Left ventricle myocardium inferior (tissue), 1 donor: Measurements from ENCODE around the gene PAOX. TPM values are rescaled to one million over a fixed set of nuclear protein-coding genes. Genes with fewer than 3 reads are reported as not detected.
A peak's percentile ranks its signal among the peaks of the same experiment; 100 is the strongest.

Experiments
- DNase-seq: peaks from one replicate; pipeline ENCODE4 v3.0.0-alpha.2; 2020
- H3K27ac ChIP-seq: fragments of 200-600 bp; replicated peaks from 2 replicates; pipeline ENCODE4 v1.8.0; 2021
- H3K27me3 ChIP-seq: fragments of 200-600 bp; 2 replicates; pipeline ENCODE4 v1.8.0; 2021; ENCODE audit warnings: low read depth
- H3K36me3 ChIP-seq: fragments of 200-600 bp; 2 replicates; pipeline ENCODE4 v1.8.0; 2021
- H3K4me1 ChIP-seq: fragments of 200-600 bp; 2 replicates; pipeline ENCODE4 v1.8.0; 2021
- H3K4me3 ChIP-seq: fragments of 200-600 bp; 2 replicates; pipeline ENCODE4 v1.8.0; 2021; ENCODE audit warnings: mild to moderate bottlenecking, moderate library complexity
- H3K9me3 ChIP-seq: fragments of 200-600 bp; replicated peaks from 2 replicates; pipeline ENCODE4 v1.8.0; 2021
- intact Hi-C: fragments of 100-400 bp; cut with micrococcal nuclease; formaldehyde crosslinking; loops from one replicate; pipeline ENCODE4 v1.11.0; 2022
- total RNA-seq: library from RNA; stranded (reverse); fragmentation: NEBNext Ultra II Directional; extraction: Animal tissue kit (Norgen Biotek cat#: 25700); gene quantifications from one replicate; pipeline ENCODE4 v1.2.1, GENCODE V29; 2021
- TF ChIP-seq, protein P1 (sequence below): fragments of 200-600 bp; IDR thresholded peaks from 2 replicates; pipeline ENCODE4 v1.8.0; 2021; ENCODE audit warnings: antibody characterized with exemption, mild to moderate bottlenecking, borderline replicate concordance
- donor health status: DM: no; HTN: yes; CAD: no; lungs with severe emphysema.

The PAOX gene
- total RNA-seq, 1 donor from 2014 or later, result 2.9 TPM

DNA sequence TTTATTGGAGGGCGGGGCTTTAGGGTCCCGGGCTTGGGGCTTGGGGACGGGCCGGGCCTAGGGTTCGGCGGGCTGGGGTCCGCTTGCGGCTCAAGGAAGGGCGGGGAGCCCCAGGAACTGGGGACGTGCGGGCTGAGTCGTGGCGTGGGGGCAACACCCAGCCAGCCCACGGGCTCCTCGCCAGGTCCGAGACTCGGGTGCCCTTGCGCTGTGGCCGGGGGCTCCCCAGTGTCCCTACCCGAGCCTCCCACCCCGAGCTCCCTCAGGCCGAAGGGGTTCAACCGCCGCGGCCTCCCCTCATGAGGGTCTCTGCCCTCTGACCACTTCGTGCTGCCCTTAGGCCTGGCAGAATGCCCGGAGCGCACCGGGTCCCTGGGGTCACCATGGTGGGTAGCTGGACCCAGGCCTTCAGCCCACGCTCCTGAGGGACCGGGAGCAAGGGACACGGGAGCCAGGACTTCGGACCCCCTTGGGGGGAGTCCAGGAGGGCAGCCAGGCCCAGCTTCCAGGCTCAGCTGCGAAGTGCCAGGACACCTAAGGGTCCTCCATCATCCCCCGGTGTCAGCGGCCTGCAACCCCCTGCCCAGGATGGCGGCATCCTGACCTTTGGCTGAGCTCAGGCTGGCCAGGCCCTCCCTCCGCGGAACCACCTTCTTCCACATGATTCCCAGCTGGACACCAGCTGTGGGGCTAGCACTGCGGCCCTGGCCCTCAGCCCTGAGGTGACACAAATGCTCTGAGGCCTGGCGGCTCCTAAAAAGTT lies 20.7 kb upstream of the PAOX start:
- peak overlapping the region; percentile 76 for H3K27ac ChIP-seq
- no peak overlapping the region for H3K4me3 ChIP-seq
- peaks cover 16% of the 10 kb centered on the region for H3K36me3 ChIP-seq

DNA sequence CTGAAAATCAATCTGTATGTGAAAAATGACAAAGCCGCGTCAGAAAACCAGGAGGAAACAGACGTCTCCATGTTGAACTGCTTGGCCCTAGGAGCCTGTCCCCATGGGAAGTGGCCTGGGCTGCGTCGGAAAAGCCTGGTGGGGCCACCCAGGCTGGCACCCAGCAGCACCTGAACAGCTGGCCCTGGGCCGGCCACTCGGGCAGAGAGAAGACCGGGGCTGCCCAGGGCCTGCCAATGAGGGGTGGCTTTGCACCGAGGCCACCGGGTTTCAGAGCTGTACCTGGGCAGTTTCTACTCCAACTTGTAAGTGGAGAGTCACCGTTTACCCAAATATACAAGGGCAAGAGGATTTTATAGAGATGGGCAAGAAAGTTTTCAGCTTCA lies 20.1 kb upstream of the PAOX start:
- Histone ChIP-seq H3K27me3 (no peaks in the 10 kb centered on the region), H3K9me3 (no peaks in the 10 kb centered on the region), H3K36me3 (peaks cover 22% of the 10 kb centered on the region), H3K4me1 (peaks cover 31% of the 10 kb centered on the region), H3K4me3 (no peak overlapping the region), H3K27ac (peak overlapping the region; percentile 76)
- intact Hi-C loops, result no loop called here
- DNase-seq, result no peak
- TF ChIP-seq, protein P1, sequence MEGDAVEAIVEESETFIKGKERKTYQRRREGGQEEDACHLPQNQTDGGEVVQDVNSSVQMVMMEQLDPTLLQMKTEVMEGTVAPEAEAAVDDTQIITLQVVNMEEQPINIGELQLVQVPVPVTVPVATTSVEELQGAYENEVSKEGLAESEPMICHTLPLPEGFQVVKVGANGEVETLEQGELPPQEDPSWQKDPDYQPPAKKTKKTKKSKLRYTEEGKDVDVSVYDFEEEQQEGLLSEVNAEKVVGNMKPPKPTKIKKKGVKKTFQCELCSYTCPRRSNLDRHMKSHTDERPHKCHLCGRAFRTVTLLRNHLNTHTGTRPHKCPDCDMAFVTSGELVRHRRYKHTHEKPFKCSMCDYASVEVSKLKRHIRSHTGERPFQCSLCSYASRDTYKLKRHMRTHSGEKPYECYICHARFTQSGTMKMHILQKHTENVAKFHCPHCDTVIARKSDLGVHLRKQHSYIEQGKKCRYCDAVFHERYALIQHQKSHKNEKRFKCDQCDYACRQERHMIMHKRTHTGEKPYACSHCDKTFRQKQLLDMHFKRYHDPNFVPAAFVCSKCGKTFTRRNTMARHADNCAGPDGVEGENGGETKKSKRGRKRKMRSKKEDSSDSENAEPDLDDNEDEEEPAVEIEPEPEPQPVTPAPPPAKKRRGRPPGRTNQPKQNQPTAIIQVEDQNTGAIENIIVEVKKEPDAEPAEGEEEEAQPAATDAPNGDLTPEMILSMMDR, result no peak

More for the DNA sequence above, 20.7 kb upstream of the PAOX start:
- intact Hi-C loops, result no loop called here
- Histone ChIP-seq H3K9me3 (no peaks in the 10 kb centered on the region), H3K4me1 (peaks cover 31% of the 10 kb centered on the region), H3K27me3 (no peaks in the 10 kb centered on the region)
- peak; percentile 55 for DNase-seq
- TF ChIP-seq, protein P1, result no peak

DNA sequence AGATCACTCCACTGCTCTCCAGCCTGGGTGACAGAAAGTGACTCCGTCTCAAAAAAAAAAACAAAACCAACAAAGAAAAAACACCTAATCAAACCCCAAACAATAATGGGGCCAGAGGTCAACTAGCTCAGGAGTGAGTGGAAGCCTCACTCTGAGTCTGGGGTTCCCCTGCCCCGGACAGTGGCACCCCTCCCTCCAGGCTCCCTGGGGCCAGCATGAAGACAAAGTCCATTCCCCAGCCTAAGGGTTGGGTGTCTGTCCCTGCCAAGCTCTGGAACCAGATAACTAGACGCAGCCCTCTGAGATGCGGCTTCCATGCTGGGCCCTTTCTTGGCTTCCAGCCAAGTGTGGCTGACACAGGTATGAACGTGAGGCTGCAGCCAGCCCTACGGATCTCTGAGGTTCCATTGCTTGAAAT lies 19.5 kb upstream of the PAOX start:
- peak overlapping the region; percentile 76 for H3K27ac ChIP-seq
- TF ChIP-seq, protein P1, result no peak
- DNase-seq, result no peak
- H3K4me3 ChIP-seq, result no peak overlapping the region
- peaks cover 28% of the 10 kb centered on the region for H3K36me3 ChIP-seq
- intact Hi-C loops, result no loop called here
- no peaks in the 10 kb centered on the region for H3K9me3 ChIP-seq
- H3K4me1 ChIP-seq, result peaks cover 31% of the 10 kb centered on the region
- no peaks in the 10 kb centered on the region for H3K27me3 ChIP-seq

GRCh38 chr10:133359972-133360610 lies 19.0 kb upstream of the PAOX start:
- Histone ChIP-seq H3K27me3 (no peaks in the 10 kb centered on the region), H3K9me3 (no peaks in the 10 kb centered on the region), H3K27ac (peak overlapping the region; percentile 76), H3K4me3 (no peak overlapping the region), H3K4me1 (peaks cover 33% of the 10 kb centered on the region), H3K36me3 (peaks cover 34% of the 10 kb centered on the region)
- TF ChIP-seq, protein P1, result no peak
- intact Hi-C loops, result no loop called here
- no peak for DNase-seq

GRCh38 chr10:133361227-133361626 lies 17.8 kb upstream of the PAOX start:
- peaks cover 33% of the 10 kb centered on the region for H3K4me1 ChIP-seq
- TF ChIP-seq, protein P1, result no peak
- no peaks in the 10 kb centered on the region for H3K27me3 ChIP-seq
- no peak for DNase-seq
- H3K9me3 ChIP-seq, result no peaks in the 10 kb centered on the region
- intact Hi-C loops, result no loop called here
- no peak overlapping the region for H3K4me3 ChIP-seq
- no peak overlapping the region for H3K27ac ChIP-seq
- peaks cover 45% of the 10 kb centered on the region for H3K36me3 ChIP-seq
